ENCODE results near the gene KIF5C. TPM values are rescaled to one million over a fixed set of nuclear protein-coding genes. Genes with fewer than 3 reads are reported as not detected.

The KIF5C gene
- total and polyA plus RNA-seq, 2 of the 13 experiments (the other 11 are each of a cell fraction or from before 2014, with no cell fraction given), result 0.15 to 0.20 TPM

GRCh38 chr2:149031396-149031795 lies 156.4 kb downstream of the KIF5C start:
- in situ Hi-C loops (cut with HindIII; ENCODE audit: extremely low pct_ligation_motif_present, low pct_unique_long_range_greater_than_20kb), result no loop called here
- no peak overlapping the region for H3K27ac ChIP-seq (ENCODE audit: extremely low read length, insufficient read depth, low read length)
- peak; percentile 47 for ATAC-seq
- no peaks in the 10 kb centered on the region for H4K20me1 ChIP-seq (ENCODE audit: insufficient read depth, low read length)
- ChIA-PET CTCF (ENCODE audit: low intra/inter-chr PET ratio, low total read pairs) (no interaction called here), POLR2A (no interaction called here)
- H3K4me1 ChIP-seq (ENCODE audit: insufficient read depth, low read length), result no peaks in the 10 kb centered on the region
- no peak for FAIRE-seq
- BruUV-seq (replicated peaks), result no TSS peak
- H3K27me3 ChIP-seq (ENCODE audit: control insufficient read depth in 1 of 2, insufficient read depth in 2 of 2, low read length in 2 of 2), result peaks cover 0 to 22% of the 10 kb centered on the region in 2 experiments; a peak in 2 of 5 replicates
- no peaks in the 10 kb centered on the region for H3K36me3 ChIP-seq (replicated peaks in 1 of 2; ENCODE audit: control insufficient read depth in 1 of 2, insufficient read depth in 2 of 2, low read length in 2 of 2)
- H3K9me3 ChIP-seq (ENCODE audit: low read length), result no peaks in the 10 kb centered on the region
- 79% methylated on average over 4 of the region's 4 CpGs for WGBS (ENCODE audit: low lambda C conversion rate)
- no peak overlapping the region for H3K4me2 ChIP-seq (ENCODE audit: low read depth, low read length)
- no peak overlapping the region for H3K9ac ChIP-seq (ENCODE audit: insufficient read depth, low read depth, low read length)
- no peak overlapping the region for H3K4me3 ChIP-seq (replicated peaks in 1 of 3; ENCODE audit: insufficient read depth in 1 of 3, low read depth in 2 of 3, low read length in 3 of 3)
- H3K79me2 ChIP-seq (ENCODE audit: insufficient read depth, low read length), result no peaks in the 10 kb centered on the region
- intact Hi-C loops (cut with micrococcal nuclease; ENCODE audit: unreplicated experiment), result no loop called here
- no peak for DNase-seq (ENCODE audit: low spot score)
- no peak overlapping the region for H2AFZ ChIP-seq (ENCODE audit: low read length)
- TF ChIP-seq RFXANK (CRISPR knock-in tag; IDR thresholded peaks at IDR 0.05), result no peak
- no peak for TF ChIP-seq ZNF841 (CRISPR knock-in tag; IDR thresholded peaks at IDR 0.05; ENCODE audit: borderline replicate concordance)
- no peak for TF ChIP-seq GABPA (IDR thresholded peaks at IDR 0.05; ENCODE audit: low read depth, low read length)
- TF ChIP-seq GABPA (CRISPR knock-in tag; IDR thresholded peaks at IDR 0.05; ENCODE audit: low read depth), result no peak
- no peak for TF ChIP-seq ZNF556 (CRISPR knock-in tag; IDR thresholded peaks at IDR 0.05; ENCODE audit: borderline replicate concordance)
- TF ChIP-seq ZNF337 (CRISPR knock-in tag; IDR thresholded peaks at IDR 0.05; ENCODE audit: borderline replicate concordance, low read depth), result no peak
- TF ChIP-seq ZFP90 (CRISPR knock-in tag; IDR thresholded peaks at IDR 0.05; ENCODE audit: borderline replicate concordance), result no peak
- no peak for TF ChIP-seq ZFP91 (CRISPR knock-in tag; IDR thresholded peaks at IDR 0.05; ENCODE audit: borderline replicate concordance)
- no peak for TF ChIP-seq MXD3 (CRISPR knock-in tag; IDR thresholded peaks at IDR 0.05)
- TF ChIP-seq ZNF333 (CRISPR knock-in tag; IDR thresholded peaks at IDR 0.05; ENCODE audit: borderline replicate concordance), result no peak
- TF ChIP-seq AKAP8 (CRISPR knock-in tag; IDR thresholded peaks at IDR 0.05), result no peak
- no peak for TF ChIP-seq BRD4 (CRISPR knock-in tag; IDR thresholded peaks at IDR 0.05)
- TF ChIP-seq THAP11 (CRISPR knock-in tag; IDR thresholded peaks at IDR 0.05), result no peak
- TF ChIP-seq SIX4 (CRISPR knock-in tag; IDR thresholded peaks at IDR 0.05), result no peak
- no peak for TF ChIP-seq POGK (CRISPR knock-in tag; conservative IDR thresholded peaks at IDR 0.05)
- no peak for TF ChIP-seq ATF2 (CRISPR knock-in tag; IDR thresholded peaks at IDR 0.05)
- TF ChIP-seq MTF1 (CRISPR knock-in tag; IDR thresholded peaks at IDR 0.05), result no peak
